GM11168 (cell line): ENCODE data around the gene GNA15.
"Not testable (repeated sequence)": the region's sequence is repeated elsewhere in the genome, so short reads cannot be mapped to it uniquely, and the experiment has no call there.

Experiments used
- in situ Hi-C: fragments of 300-500 bp; cut with MboI; formaldehyde crosslinking; loops from one replicate; pipeline ENCODE4 v1.12.0; 2022; ENCODE audit warnings: low sequenced_read_pairs; ENCODE audit not compliant: unreplicated experiment

GNA15 gene, protein sequence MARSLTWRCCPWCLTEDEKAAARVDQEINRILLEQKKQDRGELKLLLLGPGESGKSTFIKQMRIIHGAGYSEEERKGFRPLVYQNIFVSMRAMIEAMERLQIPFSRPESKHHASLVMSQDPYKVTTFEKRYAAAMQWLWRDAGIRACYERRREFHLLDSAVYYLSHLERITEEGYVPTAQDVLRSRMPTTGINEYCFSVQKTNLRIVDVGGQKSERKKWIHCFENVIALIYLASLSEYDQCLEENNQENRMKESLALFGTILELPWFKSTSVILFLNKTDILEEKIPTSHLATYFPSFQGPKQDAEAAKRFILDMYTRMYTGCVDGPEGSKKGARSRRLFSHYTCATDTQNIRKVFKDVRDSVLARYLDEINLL

DNA sequence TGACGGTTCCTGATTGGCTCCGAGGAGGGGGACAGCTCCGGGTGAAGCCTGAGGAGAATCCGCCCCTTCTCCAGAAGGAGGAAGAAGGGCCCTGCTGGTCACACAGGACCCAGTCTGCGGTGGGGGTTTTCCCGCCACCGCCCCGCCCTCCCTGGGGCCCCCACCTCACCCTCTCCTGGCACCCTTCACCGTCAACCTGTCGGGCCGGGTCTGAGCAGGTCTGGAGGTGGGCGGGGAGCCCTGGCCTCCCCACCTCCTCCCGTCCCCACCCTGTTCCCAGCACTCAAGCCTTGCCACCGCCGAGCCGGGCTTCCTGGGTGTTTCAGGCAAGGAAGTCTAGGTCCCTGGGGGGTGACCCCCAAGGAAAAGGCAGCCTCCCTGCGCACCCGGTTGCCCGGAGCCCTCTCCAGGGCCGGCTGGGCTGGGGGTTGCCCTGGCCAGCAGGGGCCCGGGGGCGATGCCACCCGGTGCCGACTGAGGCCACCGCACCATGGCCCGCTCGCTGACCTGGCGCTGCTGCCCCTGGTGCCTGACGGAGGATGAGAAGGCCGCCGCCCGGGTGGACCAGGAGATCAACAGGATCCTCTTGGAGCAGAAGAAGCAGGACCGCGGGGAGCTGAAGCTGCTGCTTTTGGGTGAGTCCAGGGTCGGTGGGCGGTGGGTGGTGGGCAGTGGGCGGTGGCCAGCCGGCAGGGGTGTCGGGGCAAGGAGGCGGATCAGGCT is at the start of gene GNA15:
TSS of gene GNA15 (plus strand) at position 73 of the 723 bp plus-strand sequence. CDS start at position 491, 418 bp downstream.
- in situ Hi-C loops: no loop called here

DNA sequence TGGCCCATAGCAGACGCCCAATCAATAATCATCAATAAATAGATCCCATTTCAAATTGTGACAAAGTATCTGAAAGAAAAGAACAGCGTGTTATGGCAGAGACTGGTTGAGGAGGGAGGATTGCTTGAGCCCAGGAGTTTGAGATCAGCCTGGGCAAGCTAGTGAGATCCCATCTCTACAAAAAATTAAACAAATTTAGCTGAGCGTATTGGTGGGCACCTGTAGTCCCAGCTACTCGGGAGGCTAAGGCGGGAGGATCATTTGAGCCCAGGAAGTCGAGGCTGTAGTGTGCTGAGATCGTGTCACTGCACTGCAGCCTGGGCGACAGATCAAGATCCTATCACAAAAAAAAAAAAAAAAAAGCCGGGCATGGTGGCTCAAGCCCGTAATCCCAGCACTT is 48.1 kb upstream of the GNA15 start:
- in situ Hi-C loops: no loop called here

DNA sequence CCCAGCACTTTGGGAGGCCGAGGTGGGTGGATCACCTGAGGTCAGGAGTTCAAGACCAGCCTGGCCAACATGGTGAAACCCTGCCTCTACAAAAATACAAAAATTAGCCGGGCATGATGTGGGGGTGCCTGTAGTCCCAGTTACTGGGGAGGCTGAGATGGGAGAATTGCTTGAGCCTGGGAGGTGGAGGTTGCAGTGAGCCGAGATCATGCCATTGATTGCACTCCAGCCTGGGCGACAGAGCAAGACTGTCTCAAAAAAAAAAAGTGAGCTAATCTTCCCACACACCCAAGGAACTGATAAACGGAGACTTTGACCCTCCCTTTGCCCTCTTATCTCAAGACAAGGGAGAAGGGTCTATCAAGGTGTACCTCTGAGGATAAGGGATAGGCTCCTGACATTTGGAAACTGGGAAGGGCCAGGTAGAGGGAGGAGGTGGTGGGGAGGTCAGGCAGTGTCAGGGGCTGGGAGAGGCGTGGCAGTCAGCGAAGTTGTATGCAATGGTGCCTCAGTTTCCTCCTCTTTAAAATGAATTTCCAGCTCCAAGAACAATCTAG is 46.5 kb upstream of the GNA15 start:
- in situ Hi-C loops: not testable (repeated sequence)

- in situ Hi-C loops: no loop called here
These were observed 41.0 kb upstream of the GNA15 start for GRCh38 chr19:3094601-3095440.

DNA sequence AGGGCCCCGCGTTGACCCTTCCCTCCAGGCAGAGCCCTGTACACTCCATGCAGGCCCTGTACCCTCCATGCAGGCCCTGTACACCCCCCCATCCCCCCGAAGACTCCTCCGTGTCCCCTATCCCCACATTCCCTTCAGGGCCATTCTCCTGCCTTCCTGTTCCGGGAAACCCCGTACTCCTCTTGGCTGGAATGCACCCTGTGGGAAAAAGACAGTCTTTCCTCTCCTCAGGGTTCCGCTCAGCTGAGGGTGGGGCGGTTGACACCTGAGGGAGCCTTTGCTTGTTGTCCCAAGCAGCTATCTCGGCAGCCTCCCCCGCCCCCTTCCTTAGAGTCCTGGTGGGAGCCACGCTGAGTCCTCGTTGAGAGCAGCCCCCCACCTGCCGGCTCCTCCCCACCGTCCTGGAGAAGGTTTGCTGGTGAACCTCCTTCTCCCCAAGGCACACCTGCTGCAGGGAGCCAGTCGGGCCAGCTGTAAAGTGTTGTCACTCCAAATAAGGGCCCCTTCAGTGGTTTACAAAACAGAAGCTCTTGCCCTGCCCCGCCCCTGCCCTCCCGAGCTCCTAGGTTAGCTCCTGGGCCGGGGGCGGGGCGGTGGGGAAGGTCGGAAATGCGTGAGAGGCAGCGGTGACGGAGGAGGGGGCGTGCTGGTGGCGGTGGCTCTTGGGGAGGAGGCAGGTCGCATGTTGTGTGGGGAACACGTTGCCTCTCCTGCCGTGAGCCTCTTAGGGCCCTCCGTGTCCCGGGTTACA is 40.2 kb upstream of the GNA15 start:
- in situ Hi-C loops: no loop called here

DNA sequence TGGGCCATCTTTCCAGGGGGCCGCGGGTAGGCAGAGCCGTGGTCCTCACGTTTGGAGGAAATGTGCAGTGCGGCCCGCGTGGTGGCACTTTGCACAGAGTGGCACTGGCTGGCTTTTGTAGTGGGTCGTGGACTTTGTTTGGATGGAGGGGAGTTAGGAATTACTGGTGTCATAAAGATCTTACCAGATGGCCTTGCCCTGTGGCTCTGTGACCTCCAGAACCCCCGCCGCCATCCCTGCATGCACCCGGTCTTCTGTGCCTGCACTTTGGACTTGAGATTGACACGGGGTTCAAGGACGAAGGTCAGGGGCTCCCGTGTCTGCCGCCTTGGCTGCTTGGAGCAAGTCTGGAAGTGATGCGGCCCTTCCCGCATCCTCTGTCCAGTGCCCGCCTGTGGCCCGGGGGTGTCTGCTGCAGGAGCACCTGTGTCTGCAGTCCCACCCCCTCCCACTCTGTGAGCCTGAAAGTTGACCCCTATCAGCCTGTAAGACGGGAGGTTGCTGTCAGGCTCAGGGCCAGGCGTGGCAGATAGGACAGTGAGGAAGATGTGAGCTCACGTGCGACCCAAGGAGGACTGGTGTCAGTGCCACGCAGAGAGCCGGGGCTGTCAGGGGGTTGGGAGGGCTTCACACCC is 39.4 kb upstream of the GNA15 start:
- in situ Hi-C loops: no loop called here

DNA sequence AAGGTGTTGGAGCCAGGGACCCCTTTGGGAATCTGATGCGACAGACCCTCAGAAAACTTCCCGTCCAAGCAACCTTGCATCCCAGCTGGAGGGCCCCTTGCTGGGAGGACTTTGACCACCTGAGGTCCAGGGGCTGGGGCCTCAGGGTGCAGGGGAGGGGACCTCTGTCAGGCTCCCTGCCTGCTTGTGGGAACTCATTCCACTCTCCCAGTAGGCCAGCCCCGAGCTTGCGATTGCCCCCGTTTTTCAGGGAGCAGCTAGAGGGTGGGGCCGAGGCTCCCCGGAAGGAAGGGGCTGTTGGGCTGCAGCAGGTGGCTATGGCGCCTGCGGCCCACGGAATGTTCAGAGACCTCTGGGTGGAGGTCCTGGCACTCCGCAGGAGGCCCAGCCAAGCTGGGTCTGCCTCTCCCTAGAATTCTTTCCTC is 38.9 kb upstream of the GNA15 start:
- in situ Hi-C loops: no loop called here

DNA sequence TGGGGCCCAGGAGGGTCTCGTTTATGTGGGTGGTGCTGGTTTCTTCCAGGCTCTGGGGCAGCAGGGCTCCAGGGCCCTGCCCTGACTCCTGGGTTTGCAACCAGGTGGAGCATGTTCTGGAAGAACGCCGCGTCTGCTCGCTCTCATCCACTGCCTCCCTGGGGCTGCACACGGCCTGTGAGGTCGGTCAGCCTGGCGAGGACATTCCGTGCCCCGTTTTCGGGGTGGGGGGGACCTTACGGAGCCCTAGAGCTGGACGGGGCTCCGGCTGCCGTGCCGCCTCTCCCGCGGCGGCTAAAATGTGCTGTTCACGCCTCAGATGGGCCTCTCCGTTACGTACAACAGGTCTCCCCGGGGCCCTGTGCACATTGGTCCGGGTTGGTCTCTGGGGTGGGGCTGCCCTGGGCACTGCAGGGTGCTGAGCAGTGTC is 38.4 kb upstream of the GNA15 start:
- in situ Hi-C loops: no loop called here

DNA sequence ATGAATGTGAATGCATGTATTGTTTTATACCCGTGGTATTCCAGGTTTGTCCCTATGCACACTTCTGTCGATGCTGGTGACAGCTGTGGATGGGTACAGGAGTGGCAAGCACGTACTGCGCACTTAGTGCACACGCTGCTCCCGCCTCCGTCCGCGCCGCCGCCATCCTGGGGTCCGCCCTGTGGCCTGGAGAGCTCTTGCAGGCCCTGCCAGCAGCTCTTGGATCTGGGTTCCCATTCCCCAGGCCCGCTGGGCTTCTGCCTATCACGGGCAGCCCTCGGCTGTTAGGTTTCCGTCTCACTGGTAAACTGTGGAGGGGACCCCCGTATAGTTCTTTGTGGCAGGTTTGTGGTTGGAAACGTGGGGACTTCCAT is 37.7 kb upstream of the GNA15 start:
- in situ Hi-C loops: no loop called here

DNA sequence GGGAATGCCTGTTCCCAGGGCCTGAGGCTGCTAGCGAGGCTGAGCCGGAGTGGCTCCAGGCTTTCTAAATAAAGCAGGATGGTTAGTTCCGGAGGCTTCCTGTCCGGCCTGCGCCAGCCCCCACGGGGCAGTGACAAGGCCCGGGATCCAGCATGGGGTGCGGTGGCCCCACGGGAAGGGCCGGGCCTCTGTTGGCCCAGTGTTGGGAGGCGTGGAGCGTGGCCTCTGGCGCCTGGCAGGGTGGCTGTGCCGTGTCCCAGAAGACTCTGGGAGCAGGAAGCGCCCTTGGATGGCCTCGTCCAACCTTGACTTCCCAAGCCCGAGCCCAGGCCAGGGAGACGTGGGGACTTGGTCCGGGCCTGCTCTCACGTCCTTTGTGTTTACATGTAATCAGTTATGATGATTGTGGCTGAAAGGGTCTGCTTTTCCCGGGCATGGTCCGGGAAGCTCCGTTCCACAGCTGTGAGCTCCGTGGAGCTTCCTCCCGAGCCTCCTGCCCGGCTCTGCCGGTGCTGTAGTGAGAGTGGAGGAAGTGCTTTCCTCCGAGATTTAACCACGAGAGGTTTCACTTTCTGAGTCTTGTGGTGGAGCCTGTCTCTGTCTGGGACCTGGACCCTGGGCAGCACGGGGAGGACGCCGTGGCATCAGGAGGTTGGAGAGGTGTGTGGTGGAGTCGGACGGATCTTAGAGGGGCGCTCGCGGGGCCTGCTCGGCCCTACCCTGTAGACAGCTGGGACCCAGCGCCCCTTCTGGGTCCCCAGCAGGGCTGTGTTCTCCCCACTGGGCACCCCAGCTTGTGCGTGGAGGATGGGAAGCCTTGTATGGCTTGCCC is 37.1 kb upstream of the GNA15 start:
- in situ Hi-C loops: no loop called here

DNA sequence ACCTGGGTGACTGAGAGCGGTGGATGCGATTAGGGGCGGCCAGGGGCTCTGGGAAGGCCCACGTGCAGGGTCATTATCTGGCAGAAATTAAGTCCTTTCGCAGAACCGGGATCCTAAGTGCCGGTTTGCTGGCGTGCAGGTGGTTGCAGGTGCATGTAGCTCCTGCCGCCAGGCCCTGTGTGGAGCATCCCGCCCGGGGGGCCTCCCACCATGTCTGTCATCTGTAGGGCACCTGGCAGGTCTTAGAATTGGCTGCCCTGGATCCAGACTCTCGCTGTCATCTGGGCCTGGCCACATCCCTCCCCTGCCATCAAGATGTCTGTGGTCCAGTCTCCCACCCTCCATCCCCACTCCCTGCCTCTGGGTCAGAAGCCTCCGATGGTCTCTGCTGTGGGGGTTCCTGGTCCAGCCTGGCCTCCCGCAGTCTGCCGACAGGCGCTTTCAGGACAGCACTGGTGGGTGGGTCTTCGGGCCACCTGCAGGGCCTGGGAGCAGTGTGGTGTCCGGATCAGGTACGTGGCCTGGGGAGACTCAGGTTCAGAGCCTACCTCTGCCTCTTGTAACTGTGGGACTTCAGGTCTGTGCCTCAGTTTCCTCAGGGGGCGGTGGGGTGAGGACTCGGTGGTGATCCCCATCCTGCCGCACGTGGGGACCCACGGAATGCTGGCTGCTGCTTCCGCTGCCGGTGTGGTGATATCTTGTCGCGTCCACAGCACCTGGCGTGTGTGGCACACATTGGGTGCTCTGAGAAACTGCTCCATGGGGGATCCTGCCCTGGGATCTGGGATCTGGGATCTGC is 36.3 kb upstream of the GNA15 start:
- in situ Hi-C loops: loop anchor here (5.0 kb wide), 1 partner anchor 142 kb away; no protein-coding TSS in a partner anchor

DNA sequence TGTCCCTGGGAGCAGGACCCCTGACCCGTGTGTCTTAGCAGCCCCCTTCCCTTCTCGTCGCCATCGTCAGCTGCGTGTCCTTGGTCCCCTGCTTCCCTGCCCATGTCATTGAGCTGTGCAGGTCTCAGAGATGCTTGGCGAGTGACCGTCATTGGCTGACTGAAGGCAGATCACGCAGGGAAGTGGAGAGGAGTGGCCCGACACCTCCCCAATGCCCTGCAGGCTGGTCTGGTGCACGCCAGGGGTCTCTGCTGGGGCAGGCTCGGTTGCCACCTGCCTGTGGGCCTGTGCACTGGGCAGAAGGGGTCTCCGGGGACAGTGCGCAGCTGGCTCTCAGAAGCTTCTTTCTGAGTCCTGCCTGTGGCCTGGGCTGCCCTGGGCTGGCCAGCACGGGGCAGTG is 35.5 kb upstream of the GNA15 start:
- in situ Hi-C loops: loop anchor here (5.0 kb wide), 1 partner anchor 143 kb away; no protein-coding TSS in a partner anchor

DNA sequence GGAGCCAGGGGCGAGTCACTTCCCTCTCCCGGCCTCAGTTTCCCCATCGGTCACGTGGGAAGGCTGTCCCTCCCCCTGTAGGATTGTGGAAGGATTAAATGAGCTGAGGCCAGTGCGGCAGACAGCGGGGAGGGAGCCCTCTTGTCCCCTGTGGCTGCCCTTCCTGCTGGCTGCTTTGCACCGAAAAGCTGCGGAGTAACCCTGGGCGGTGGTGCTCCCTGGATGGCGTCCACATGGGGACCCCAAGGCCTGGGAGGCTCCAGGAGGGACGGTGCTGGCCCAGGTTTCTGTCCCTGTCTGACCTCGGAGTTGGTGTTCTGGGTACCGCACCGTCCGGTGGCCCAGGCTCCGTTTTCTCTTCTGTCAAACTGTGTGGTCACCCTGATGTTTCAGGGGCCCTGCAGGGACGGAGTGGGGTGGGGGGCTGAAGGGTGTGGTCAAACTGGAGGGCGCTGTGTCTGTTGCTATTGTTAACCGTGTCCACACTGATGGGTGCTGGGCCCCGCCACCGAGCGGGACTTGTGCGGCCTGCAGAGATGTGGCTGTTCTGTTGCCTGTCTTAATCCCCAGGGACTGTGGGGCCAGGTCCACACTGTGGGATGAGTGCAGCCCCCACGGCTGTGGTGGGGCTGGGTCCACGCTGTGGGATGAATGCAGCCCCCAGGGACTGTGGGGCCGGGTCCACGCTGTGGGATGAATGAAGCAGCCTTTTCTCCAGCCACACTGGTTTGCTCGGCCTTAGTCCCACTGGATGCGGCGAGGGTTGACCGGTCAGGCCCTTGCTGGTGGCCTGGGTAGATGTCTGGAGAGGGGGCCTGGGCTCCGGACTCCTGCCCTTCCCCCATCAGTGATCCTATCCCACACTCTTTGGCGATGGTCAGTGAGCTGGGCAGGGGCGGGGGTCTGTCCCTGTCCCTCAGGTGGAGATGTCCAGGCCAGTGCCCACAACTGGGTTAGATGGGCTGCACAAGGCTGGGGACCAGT is 34.8 kb upstream of the GNA15 start:
- in situ Hi-C loops: loop anchor here (5.0 kb wide), 1 partner anchor 144 kb away; no protein-coding TSS in a partner anchor

GRCh38 chr19:3102239-3103140 is 33.3 kb upstream of the GNA15 start:
- in situ Hi-C loops: loop anchor here (5.0 kb wide), 1 partner anchor 145 kb away; no protein-coding TSS in a partner anchor

- in situ Hi-C loops: loop anchor here (5.0 kb wide), 1 partner anchor 147 kb away; no protein-coding TSS in a partner anchor
These were observed 31.2 kb upstream of the GNA15 start for GRCh38 chr19:3104708-3104983.
